DOHH2 (cell line): Measurements from ENCODE around the gene PLTP.

Source experiments
- H3F3A ChIP-seq: fragments of 200-600 bp; sonication (generic), shearing (Covaris generic); 2 replicates; pipeline ENCODE4 v1.6.0; 2016; ENCODE audit warnings: antibody characterized with exemption, mild to moderate bottlenecking; ENCODE audit not compliant: control insufficient read depth, insufficient read depth
- H3K27ac ChIP-seq: fragments of 200-600 bp; sonication (generic); 2 replicates; pipeline ENCODE4 v1.5.1; 2014; ENCODE audit warnings: low read depth, mild to moderate bottlenecking, low read length, moderate library complexity
- H3K27me3 ChIP-seq: fragments of 200-600 bp; sonication (generic); 2 replicates; pipeline ENCODE4 v1.6.1; 2014; ENCODE audit warnings: mild to moderate bottlenecking, low read length, mixed read lengths; ENCODE audit not compliant: control insufficient read depth
- H3K36me3 ChIP-seq: fragments of 200-600 bp; sonication (generic); 2 replicates; pipeline ENCODE4 v1.6.1; 2014; ENCODE audit warnings: mild to moderate bottlenecking, low read length, moderate library complexity, mixed read lengths; ENCODE audit not compliant: control insufficient read depth
- H3K4me1 ChIP-seq: fragments of 200-600 bp; sonication (generic); 2 replicates; pipeline ENCODE4 v1.6.1; 2014; ENCODE audit warnings: mild to moderate bottlenecking, low read length, mixed read lengths; ENCODE audit not compliant: control insufficient read depth
- H3K4me2 ChIP-seq: fragments of 200-600 bp; sonication (generic); 2 replicates; pipeline ENCODE4 v1.6.0; 2014; ENCODE audit warnings: mild to moderate bottlenecking, low read length, moderate library complexity
- H3K4me3 ChIP-seq: fragments of 200-600 bp; sonication (generic); 2 replicates; pipeline ENCODE4 v1.5.1; 2014; ENCODE audit warnings: mild to moderate bottlenecking, low read length, mixed read lengths
- H3K79me2 ChIP-seq: fragments of 200-600 bp; sonication (generic); 2 replicates; pipeline ENCODE4 v1.6.1; 2014; ENCODE audit warnings: mild to moderate bottlenecking, low read length, mixed read lengths; ENCODE audit not compliant: control insufficient read depth
- H3K9me2 ChIP-seq: fragments of 200-600 bp; sonication (generic); replicated peaks from 2 replicates; pipeline ENCODE4 v1.6.1; 2014; ENCODE audit warnings: mild to moderate bottlenecking, low read length, mixed read lengths; ENCODE audit not compliant: control insufficient read depth
- H3K9me3 ChIP-seq: fragments of 200-600 bp; sonication (generic); 2 replicates; pipeline ENCODE4 v1.6.1; 2014; ENCODE audit warnings: antibody characterized with exemption, low read length, mixed read lengths; ENCODE audit not compliant: control insufficient read depth, insufficient read depth
- H4K20me1 ChIP-seq: fragments of 200-600 bp; sonication (generic); 2 replicates; pipeline ENCODE4 v1.6.0; 2014; ENCODE audit warnings: low read depth, mild to moderate bottlenecking, antibody characterized with exemption, low read length, moderate library complexity; ENCODE audit not compliant: control insufficient read depth, insufficient read depth
- EZH2phosphoT487 ChIP-seq: fragments of 200-600 bp; sonication (generic); IDR thresholded peaks from 2 replicates; pipeline ENCODE4 v1.6.1; 2017; ENCODE audit warnings: borderline replicate concordance, mild to moderate bottlenecking, antibody characterized with exemption, low read length, moderate library complexity, mixed read lengths
- TF ChIP-seq, protein P1 (sequence below): fragments of 200-600 bp; sonication (generic); IDR thresholded peaks from one replicate; pipeline ENCODE4 v1.5.1; 2014; ENCODE audit warnings: antibody characterized with exemption, mild to moderate bottlenecking, low read depth, low read length; ENCODE audit not compliant: poor library complexity, severe bottlenecking

Gene PLTP

GRCh38 chr20:45919542-45920399 lies 7.8 kb upstream of the PLTP start:
- no peaks in the 10 kb centered on the region for H3F3A ChIP-seq
- H3K9me3 ChIP-seq = no peaks in the 10 kb centered on the region
- H3K79me2 ChIP-seq = no peaks in the 10 kb centered on the region
- no peak overlapping the region for H3K27ac ChIP-seq
- no peak overlapping the region for H3K4me3 ChIP-seq
- H3K4me1 ChIP-seq = no peaks in the 10 kb centered on the region
- no peaks in the 10 kb centered on the region for H3K36me3 ChIP-seq
- no peaks in the 10 kb centered on the region for H4K20me1 ChIP-seq
- no peak for TF ChIP-seq EZH2phosphoT487
- TF ChIP-seq, protein P1, sequence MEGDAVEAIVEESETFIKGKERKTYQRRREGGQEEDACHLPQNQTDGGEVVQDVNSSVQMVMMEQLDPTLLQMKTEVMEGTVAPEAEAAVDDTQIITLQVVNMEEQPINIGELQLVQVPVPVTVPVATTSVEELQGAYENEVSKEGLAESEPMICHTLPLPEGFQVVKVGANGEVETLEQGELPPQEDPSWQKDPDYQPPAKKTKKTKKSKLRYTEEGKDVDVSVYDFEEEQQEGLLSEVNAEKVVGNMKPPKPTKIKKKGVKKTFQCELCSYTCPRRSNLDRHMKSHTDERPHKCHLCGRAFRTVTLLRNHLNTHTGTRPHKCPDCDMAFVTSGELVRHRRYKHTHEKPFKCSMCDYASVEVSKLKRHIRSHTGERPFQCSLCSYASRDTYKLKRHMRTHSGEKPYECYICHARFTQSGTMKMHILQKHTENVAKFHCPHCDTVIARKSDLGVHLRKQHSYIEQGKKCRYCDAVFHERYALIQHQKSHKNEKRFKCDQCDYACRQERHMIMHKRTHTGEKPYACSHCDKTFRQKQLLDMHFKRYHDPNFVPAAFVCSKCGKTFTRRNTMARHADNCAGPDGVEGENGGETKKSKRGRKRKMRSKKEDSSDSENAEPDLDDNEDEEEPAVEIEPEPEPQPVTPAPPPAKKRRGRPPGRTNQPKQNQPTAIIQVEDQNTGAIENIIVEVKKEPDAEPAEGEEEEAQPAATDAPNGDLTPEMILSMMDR = no peak
- peaks cover 15% of the 10 kb centered on the region for H3K27me3 ChIP-seq
- H3K4me2 ChIP-seq = no peak overlapping the region
- no peaks in the 10 kb centered on the region for H3K9me2 ChIP-seq

DNA sequence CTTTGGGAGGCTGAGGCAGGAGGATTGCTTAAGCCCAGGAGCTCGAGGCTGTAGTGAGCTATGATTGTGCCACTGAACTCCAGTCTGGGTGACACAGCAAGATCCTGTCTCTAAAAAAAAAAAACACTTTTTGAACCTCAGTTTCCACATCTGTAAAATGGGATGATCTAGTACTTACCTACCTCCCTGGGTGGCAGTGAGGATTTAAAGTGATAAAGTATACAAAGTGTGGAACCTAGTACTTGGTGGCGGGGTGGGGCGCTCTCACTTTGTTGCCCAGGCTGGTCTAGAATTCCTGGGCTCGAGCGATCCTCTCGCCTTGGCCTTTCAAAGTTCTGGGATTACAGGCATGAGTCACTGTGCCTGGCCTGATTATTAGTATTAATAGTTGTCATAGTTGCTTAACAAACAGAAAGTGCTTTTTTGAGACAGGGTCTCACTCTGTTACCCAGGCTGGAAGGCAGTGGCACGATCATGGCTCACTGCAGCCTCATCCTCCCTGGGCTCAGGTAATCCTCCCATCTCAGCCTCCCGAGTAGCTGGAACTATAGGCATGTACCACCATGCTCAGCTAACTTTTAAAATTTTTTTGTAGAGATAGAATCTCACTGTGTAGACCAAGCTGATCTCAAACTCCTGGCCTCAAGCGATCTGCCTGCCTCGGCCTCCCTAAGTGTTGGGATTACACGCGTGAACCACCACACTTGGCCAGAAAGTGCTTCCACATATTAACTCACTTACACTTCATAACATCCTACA lies 7.0 kb upstream of the PLTP start:
- Histone ChIP-seq H3K27ac (no peak overlapping the region), H3K4me2 (no peak overlapping the region), H3K9me3 (no peaks in the 10 kb centered on the region), H3K27me3 (peaks cover 23% of the 10 kb centered on the region), H3F3A (no peaks in the 10 kb centered on the region), H3K9me2 (no peaks in the 10 kb centered on the region), H3K4me3 (no peak overlapping the region), H3K36me3 (no peaks in the 10 kb centered on the region), H3K4me1 (no peaks in the 10 kb centered on the region), H4K20me1 (no peaks in the 10 kb centered on the region), H3K79me2 (no peaks in the 10 kb centered on the region)
- no peak for TF ChIP-seq EZH2phosphoT487
- TF ChIP-seq, protein P1 = no peak

GRCh38 chr20:45918182-45918737 lies 6.3 kb upstream of the PLTP start:
- no peaks in the 10 kb centered on the region for H3K79me2 ChIP-seq
- no peaks in the 10 kb centered on the region for H3K9me3 ChIP-seq
- no peaks in the 10 kb centered on the region for H3K4me1 ChIP-seq
- H3K4me2 ChIP-seq = no peak overlapping the region
- H3K36me3 ChIP-seq = no peaks in the 10 kb centered on the region
- no peaks in the 10 kb centered on the region for H3K9me2 ChIP-seq
- TF ChIP-seq, protein P1 = no peak
- TF ChIP-seq EZH2phosphoT487 = no peak
- no peaks in the 10 kb centered on the region for H4K20me1 ChIP-seq
- H3F3A ChIP-seq = no peaks in the 10 kb centered on the region
- H3K27me3 ChIP-seq = peaks cover 23% of the 10 kb centered on the region
- H3K4me3 ChIP-seq = no peak overlapping the region
- H3K27ac ChIP-seq = no peak overlapping the region
